Sigmoid colon (tissue), 7 donors: ENCODE data around the gene MIAT. TPM values are rescaled to one million over a fixed set of nuclear protein-coding genes. Genes with fewer than 3 reads are reported as not detected.

Source experiments
- DNase-seq: peaks from one replicate; pipeline ENCODE4 v3.0.0-alpha.2; 2019
- H3K27ac ChIP-seq, 4 donors: fragments of 200-600 bp; sonication (generic); one replicate each; pipeline ENCODE4 v1.5.1; 2016 to 2019; ENCODE audit warnings: mild to moderate bottlenecking in 1 of 4
- H3K27me3 ChIP-seq, 3 donors: fragments of 200-600 bp; sonication (generic); one replicate each; pipeline ENCODE4 v1.5.1; 2019; ENCODE audit warnings: mild to moderate bottlenecking in 1 of 3
- H3K36me3 ChIP-seq, 4 donors: fragments of 200-600 bp; sonication (generic); one replicate each; pipeline ENCODE4 v1.5.1; 2016 to 2019
- H3K4me1 ChIP-seq, 4 donors: fragments of 200-600 bp; sonication (generic); one replicate each; pipeline ENCODE4 v1.5.1; 2017 to 2019
- H3K4me3 ChIP-seq, 4 donors: fragments of 200-600 bp; sonication (generic); one replicate each; pipeline ENCODE4 v1.5.1; 2017 to 2019; ENCODE audit warnings: mild to moderate bottlenecking in 2 of 4, moderate library complexity in 1 of 4
- H3K9me3 ChIP-seq, 4 donors: fragments of 200-600 bp in 3 of 4; sonication (generic) in 3 of 4; one replicate each; pipeline versions ENCODE4 v1.5.1 to v1.6.1; 2013 to 2019
- EP300 ChIP-seq, 4 donors: sonication (generic); formaldehyde crosslinking; IDR thresholded peaks; one replicate each; pipeline ENCODE4 v1.6.1; 2017; ENCODE audit warnings: antibody characterized with exemption in 4 of 4
- POLR2A ChIP-seq, 2 donors: fragments of 450-650 bp; IDR thresholded peaks; one replicate each; pipeline ENCODE4 v1.6.1; 2016; ENCODE audit warnings: antibody characterized with exemption in 2 of 2, mild to moderate bottlenecking in 2 of 2, moderate library complexity in 2 of 2
- POLR2AphosphoS5 ChIP-seq, 4 donors: sonication (generic); formaldehyde crosslinking; IDR thresholded peaks; one replicate each; pipeline ENCODE4 v1.6.1; 2017; ENCODE audit warnings: antibody characterized with exemption in 4 of 4
- WGBS, 2 donors: extraction: QIAGEN DNeasy Blood & Tissue Kit; methylation state at CpG; one replicate each; pipeline ENCODE4 v1.1.7; 2013; 5-methylcytosine and 5-hydroxymethylcytosine counted together
- intact Hi-C: fragments of 100-400 bp; cut with DNase I; formaldehyde crosslinking; loops from one replicate; pipeline ENCODE4 v1.15.1; 2023
- polyA plus RNA-seq, 3 donors: library from polyadenylated mRNA; stranded (reverse); fragments of 200-250 nt; gene quantifications; one replicate each; pipeline ENCODE4 v1.2.3, GENCODE V29; 2013
- total RNA-seq, 4 donors: library from RNA; depleted of rRNA; stranded (reverse); fragments of >200 nt; gene quantifications; one replicate each; pipeline ENCODE4 v1.1.0, GENCODE V29; 2016
- TF ChIP-seq, protein P1 (sequence below), 4 experiments: fragments of 450-650 bp in 3 of 4; fragments of 200-600 bp in 1 of 4; IDR thresholded peaks; one replicate each; pipeline ENCODE4 v1.5.1; 2016 to 2019; ENCODE audit warnings: antibody characterized with exemption in 4 of 4, mild to moderate bottlenecking in 3 of 4, moderate library complexity in 2 of 4
- donor health status: healthy with polysubstance abuse.
- donor health status: Bipolar disorder and iron deficiency.
- donor health status: healthy.

The MIAT gene
- total and polyA plus RNA-seq, 7 donors, result under 0.01 to 3.4 (median 1.3) TPM; not detected in 1

- intact Hi-C loops, result no loop called here
- Histone ChIP-seq H3K4me3 (no peak overlapping the region), H3K4me1 (peaks cover 0 to 22% (median 21%) of the 10 kb centered on the region in 4 donors), H3K27ac (no peak overlapping the region), H3K27me3 (peaks cover 17 to 56% (median 30%) of the 10 kb centered on the region in 3 donors), H3K36me3 (no peaks in the 10 kb centered on the region), H3K9me3 (no peaks in the 10 kb centered on the region)
- WGBS, 2 donors, result 71 to 88% methylated on average over 2 of the region's 2 CpGs
- DNase-seq, result no peak
- TF ChIP-seq POLR2A (IDR thresholded peaks at IDR 0.05) (no peak), POLR2AphosphoS5 (IDR thresholded peaks at IDR 0.05) (no peak), EP300 (IDR thresholded peaks at IDR 0.05) (no peak)
- TF ChIP-seq, protein P1, sequence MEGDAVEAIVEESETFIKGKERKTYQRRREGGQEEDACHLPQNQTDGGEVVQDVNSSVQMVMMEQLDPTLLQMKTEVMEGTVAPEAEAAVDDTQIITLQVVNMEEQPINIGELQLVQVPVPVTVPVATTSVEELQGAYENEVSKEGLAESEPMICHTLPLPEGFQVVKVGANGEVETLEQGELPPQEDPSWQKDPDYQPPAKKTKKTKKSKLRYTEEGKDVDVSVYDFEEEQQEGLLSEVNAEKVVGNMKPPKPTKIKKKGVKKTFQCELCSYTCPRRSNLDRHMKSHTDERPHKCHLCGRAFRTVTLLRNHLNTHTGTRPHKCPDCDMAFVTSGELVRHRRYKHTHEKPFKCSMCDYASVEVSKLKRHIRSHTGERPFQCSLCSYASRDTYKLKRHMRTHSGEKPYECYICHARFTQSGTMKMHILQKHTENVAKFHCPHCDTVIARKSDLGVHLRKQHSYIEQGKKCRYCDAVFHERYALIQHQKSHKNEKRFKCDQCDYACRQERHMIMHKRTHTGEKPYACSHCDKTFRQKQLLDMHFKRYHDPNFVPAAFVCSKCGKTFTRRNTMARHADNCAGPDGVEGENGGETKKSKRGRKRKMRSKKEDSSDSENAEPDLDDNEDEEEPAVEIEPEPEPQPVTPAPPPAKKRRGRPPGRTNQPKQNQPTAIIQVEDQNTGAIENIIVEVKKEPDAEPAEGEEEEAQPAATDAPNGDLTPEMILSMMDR (IDR thresholded peaks at IDR 0.05), result no peak
Measured at GRCh38 chr22:26662160-26662559, 4.8 kb downstream of the MIAT start.

- peaks cover 0 to 9% (median 8%) of the 10 kb centered on the region in 4 donors for H3K4me1 ChIP-seq
- intact Hi-C loops, result no loop called here
- H3K27me3 ChIP-seq, result peaks cover 6 to 43% (median 17%) of the 10 kb centered on the region in 3 donors
- no peak overlapping the region for H3K27ac ChIP-seq
- no peak overlapping the region for H3K4me3 ChIP-seq
- H3K36me3 ChIP-seq, result no peaks in the 10 kb centered on the region
- TF ChIP-seq POLR2AphosphoS5 (IDR thresholded peaks at IDR 0.05), result no peak
- no peak for TF ChIP-seq POLR2A (IDR thresholded peaks at IDR 0.05)
- TF ChIP-seq EP300 (IDR thresholded peaks at IDR 0.05), result no peak
- TF ChIP-seq, protein P1 (IDR thresholded peaks at IDR 0.05), result no peak
- H3K9me3 ChIP-seq, result no peaks in the 10 kb centered on the region
- 66 to 78% methylated on average over 9 of the region's 9 CpGs for WGBS, 2 donors
- no peak for DNase-seq
Measured at GRCh38 chr22:26663374-26663923, 6.1 kb downstream of the MIAT start.

DNA sequence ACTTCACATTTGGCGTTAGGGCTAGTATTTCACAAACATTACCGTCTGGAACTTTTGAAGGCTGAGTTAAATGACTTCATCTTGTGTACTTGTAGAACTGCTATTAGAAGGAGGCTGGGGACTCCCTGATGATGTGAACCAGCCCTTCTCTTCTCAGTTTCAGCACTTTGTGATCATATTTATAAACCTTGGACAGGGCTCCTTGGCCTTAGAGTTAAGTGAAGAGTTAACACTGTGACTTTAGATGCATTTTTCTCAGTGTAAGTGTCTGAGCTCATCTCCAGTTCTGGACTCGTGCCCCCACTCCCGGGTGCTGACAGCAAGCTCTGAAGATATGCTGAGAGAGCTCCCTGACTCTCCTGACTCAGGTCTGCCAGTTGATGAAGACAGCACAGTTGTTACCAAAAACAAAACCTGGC lies 8.4 kb downstream of the MIAT start:
- no peak for TF ChIP-seq POLR2A (IDR thresholded peaks at IDR 0.05)
- no peak for TF ChIP-seq POLR2AphosphoS5 (IDR thresholded peaks at IDR 0.05)
- TF ChIP-seq, protein P1 (IDR thresholded peaks at IDR 0.05), result no peak
- no peak for TF ChIP-seq EP300 (IDR thresholded peaks at IDR 0.05)
- no peak overlapping the region for H3K27ac ChIP-seq
- WGBS, 2 donors, result 28 to 49% methylated on average over 4 of the region's 4 CpGs
- H3K4me3 ChIP-seq, result no peak overlapping the region
- no peaks in the 10 kb centered on the region for H3K36me3 ChIP-seq
- intact Hi-C loops, result no loop called here
- H3K9me3 ChIP-seq, result no peaks in the 10 kb centered on the region
- DNase-seq, result no peak
- no peaks in the 10 kb centered on the region for H3K4me1 ChIP-seq
- H3K27me3 ChIP-seq, result peaks cover 0 to 26% (median 0%) of the 10 kb centered on the region in 3 donors

DNA sequence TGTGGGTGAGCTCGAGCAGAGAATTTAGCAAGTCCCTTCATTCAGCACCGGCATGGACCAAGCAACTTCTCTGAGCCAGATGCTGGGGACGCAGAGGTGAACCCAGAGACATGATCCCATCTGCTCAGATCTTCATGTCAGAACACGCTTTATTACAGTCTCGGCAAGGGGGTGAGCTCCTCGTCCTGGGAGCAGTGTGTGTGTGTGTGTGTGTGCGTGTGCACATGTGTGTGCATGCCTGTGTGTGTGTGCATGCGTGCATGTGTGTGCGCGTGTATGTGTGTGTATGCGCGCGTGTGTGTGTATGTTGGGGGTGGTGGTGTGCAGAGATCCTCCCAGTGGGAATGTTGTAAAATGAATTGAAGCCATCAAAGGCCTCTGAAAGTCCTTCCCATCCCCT lies 9.8 kb downstream of the MIAT start:
- no peak overlapping the region for H3K27ac ChIP-seq
- TF ChIP-seq EP300 (IDR thresholded peaks at IDR 0.05) (no peak), POLR2A (IDR thresholded peaks at IDR 0.05) (no peak), POLR2AphosphoS5 (IDR thresholded peaks at IDR 0.05) (no peak)
- TF ChIP-seq, protein P1 (IDR thresholded peaks at IDR 0.05), result no peak
- H3K9me3 ChIP-seq, result no peaks in the 10 kb centered on the region
- WGBS, 2 donors, result 87 to 90% methylated on average over 13 of the region's 13 CpGs
- intact Hi-C loops, result no loop called here
- peaks cover 0 to 4% (median 3%) of the 10 kb centered on the region in 4 donors for H3K4me1 ChIP-seq
- H3K27me3 ChIP-seq, result peaks cover 0 to 17% (median 0%) of the 10 kb centered on the region in 3 donors
- H3K36me3 ChIP-seq, result no peaks in the 10 kb centered on the region
- H3K4me3 ChIP-seq, result no peak overlapping the region
- DNase-seq, result no peak

DNA sequence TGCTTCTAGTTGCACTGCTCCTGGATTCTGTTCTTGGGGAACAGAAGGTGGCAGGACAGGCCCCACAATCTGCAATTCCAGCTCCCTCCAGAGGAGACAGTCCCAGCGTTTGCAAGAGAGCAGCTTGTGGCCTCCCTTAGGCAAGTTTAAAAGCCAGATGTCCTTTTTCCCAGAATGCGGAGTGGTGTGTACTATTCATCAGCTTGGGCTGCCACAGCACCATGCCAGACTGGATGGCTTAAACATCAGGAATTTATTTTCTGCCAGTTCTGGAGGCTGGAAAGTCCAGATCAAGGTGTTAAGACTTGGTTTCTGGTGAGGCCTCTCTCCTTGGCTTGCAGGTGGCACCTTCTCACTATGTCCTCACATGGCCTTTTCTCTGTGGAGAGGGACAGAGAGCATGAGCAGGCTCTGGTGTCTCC lies 11.7 kb downstream of the MIAT start:
- H3K9me3 ChIP-seq, result no peaks in the 10 kb centered on the region
- peaks cover 0 to 5% (median 0%) of the 10 kb centered on the region in 3 donors for H3K27me3 ChIP-seq
- no peak for DNase-seq
- H3K36me3 ChIP-seq, result no peaks in the 10 kb centered on the region
- peaks cover 0 to 17% (median 13%) of the 10 kb centered on the region in 4 donors for H3K4me1 ChIP-seq
- TF ChIP-seq POLR2A (IDR thresholded peaks at IDR 0.05) (no peak), EP300 (IDR thresholded peaks at IDR 0.05) (no peak)
- intact Hi-C loops, result no loop called here
- WGBS, 2 donors, result 52 to 66% methylated on average over 2 of the region's 2 CpGs
- H3K27ac ChIP-seq, result no peak overlapping the region
- no peak overlapping the region for H3K4me3 ChIP-seq
